Stimulated activated CD8-positive, alpha-beta memory T cell treated with anti-CD3 and anti-CD28 coated beads, Interleukin-2, amount 100 ng/mL, for 1 hour (primary cell): ENCODE results near the gene PPP1R1C.

Source experiments
- DNase-seq, 2 donors: peaks; one replicate each; pipeline ENCODE4 v3.0.0-alpha.2; 2020; ENCODE audit warnings: low read depth in 2 of 2

PPP1R1C gene

DNA sequence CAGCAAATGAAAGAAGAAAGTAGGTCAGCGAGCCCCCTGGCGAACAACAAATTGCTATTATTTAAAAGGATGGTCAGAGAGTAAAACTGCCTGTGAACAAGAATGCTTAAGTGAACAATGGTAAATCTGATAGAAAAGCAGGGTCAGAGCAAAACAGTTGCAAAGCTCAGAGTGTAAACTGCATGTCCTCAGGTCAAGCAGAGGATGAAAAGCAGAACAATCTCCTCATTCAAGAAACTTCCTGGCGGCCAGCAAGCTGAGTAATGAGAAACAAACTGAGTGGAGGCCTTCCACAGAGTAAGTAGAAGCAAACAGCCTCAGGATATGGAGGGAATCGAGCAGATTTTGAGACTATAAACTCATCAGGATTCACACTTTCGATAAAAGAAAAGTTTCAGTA lies 117.9 kb downstream of the PPP1R1C start:
- no peak for DNase-seq

DNA sequence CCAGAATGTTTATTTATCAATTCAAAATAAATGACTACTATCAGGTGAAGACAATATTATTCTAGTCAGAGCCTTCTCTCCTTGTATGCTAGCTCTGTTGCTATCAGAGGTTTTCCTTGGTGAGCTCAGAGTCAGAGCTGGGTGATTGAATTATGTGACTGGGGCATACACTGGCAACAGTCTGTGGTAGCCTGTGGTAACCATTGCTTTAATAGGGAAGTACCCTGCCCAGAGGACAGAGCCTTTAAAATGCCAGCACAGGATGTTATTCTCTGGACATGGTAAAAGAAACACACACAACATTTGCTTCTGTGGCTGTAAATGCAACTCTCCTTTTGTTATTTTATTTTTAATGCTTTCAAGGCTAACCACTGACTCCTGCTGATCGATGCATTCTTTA lies 124.7 kb downstream of the PPP1R1C start:
- no peak for DNase-seq

- DNase-seq = no peak
Measured at GRCh38 chr2:182113334-182113733, 127.7 kb downstream of the PPP1R1C start.

DNA sequence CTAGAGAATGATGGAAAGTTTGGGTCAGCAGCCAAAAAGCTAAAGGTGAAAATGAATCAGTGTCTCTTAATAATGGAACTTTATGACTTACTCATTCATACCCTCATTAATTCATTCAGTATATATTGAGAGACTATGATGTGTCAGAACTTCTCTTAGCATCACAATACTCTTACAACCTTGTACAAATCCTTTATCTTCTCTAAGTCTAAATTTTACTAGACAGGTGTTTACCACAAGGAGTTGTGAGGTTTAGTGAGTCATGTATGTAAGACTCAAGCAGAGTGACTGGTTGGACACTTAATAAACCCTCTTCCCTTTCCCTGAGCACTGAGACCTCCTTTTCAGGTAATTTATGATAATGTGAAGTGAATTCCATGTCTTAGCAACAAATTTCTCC lies 129.6 kb downstream of the PPP1R1C start:
- no peak for DNase-seq

DNA sequence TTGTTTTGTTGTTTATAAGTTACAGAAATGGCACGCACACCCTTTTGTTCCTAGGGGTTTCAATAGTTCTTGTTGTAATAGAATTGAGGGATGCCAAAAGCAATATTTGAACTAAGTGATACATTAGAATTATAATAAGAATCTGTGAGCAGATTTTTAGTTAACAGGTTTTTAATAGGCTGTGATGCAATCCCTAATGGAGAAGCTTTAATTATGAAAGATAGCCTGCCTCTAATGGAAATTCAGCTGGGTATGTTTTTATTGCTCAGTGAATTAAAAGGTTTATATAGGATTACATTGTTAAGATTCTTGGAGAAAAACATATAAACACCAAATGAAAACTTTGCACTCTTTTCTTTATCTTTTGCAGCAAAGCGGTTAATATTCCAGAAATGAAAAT lies 131.1 kb downstream of the PPP1R1C start:
- DNase-seq = no peak

DNA sequence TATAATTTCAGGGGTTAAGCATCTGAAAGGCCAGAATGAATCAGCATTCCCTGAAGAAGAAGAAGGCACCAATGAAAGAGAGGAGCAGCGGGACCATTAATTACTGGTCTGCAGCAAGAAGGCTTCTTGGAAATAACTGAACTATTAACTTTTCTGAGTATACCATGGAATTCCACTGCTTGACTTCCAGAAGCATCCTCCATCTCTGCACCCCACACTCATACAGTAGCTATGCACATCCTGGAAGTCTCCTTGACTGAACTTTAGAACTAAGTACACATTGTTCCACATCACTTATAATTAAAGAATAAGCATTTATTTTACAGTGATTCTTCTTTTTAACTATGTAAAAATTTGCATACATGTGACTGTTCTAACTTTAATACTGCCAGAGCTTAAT lies 131.5 kb downstream of the PPP1R1C start:
- no peak for DNase-seq

GRCh38 chr2:182128821-182129707 lies 143.4 kb downstream of the PPP1R1C start:
- DNase-seq = no peak

- no peak for DNase-seq
Measured at GRCh38 chr2:182132605-182133004, 147.0 kb downstream of the PPP1R1C start.

GRCh38 chr2:182133195-182133891 lies 147.7 kb downstream of the PPP1R1C start:
- DNase-seq = no peak

DNA sequence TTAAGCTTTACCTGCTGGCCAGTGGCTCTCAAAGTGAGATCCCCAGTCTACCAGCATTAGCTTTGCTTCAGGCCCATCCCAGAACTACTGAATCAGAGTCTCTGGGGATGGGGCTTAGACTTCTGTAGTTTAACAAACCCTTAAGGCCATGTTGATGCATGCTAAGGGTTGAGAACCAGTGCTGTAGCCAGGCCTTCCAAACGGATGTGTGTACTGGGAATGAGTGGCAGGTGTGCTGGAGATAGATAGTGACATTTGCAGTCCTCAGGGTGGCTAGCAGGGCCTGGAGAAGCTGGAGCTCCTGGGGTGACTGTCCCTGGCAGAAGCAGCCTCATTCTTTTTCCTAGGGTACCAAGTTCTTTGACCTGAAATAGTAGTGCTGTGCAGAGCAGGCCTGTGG lies 148.5 kb downstream of the PPP1R1C start:
- DNase-seq = no peak

GRCh38 chr2:182142062-182142461 lies 156.4 kb downstream of the PPP1R1C start:
- no peak for DNase-seq

- no peak for DNase-seq
Measured at GRCh38 chr2:182144041-182144775, 158.6 kb downstream of the PPP1R1C start.

GRCh38 chr2:182144776-182145165 lies 159.1 kb downstream of the PPP1R1C start:
- DNase-seq = no peak

DNA sequence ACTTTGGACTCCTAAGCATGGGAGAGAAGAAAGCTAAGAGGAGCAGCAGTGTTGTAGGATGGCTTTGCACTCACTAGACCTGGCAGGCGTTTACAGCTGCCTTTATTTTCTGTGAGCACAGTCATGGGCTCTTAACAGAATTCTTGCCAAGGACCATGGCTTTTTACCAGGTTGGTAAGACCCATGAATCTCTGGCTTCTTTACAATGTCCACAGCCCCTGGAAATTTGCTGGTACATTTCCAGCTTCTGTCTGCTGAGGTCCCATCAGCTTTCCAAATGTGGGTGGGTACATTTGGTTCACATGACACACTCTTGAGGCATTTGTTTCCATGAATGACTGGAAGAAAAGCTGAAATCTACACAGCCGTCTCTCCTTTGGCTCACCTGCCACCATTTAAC lies 162.7 kb downstream of the PPP1R1C start:
- no peak for DNase-seq

GRCh38 chr2:182163878-182164277 lies 178.2 kb downstream of the PPP1R1C start:
- no peak for DNase-seq

GRCh38 chr2:182164686-182165085 lies 179.0 kb downstream of the PPP1R1C start:
- no peak for DNase-seq

DNA sequence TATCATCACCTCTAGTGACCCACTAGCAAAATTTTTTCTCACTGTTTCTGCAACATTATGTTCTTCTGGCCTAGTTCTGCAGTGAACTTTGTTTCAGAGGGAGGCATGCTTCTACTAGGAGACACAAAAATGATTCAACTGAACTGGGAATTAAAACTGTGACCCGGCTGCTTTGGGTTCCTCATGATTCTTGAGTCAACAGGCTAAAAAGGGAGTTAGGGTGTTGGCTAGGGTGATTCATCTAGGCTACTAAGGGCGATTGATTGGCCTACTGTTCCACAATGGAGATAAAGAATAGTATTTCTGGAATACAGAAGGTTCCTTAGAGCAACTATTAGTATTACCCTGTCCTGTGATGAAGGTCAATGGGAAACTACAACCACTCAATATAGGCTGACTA lies 179.5 kb downstream of the PPP1R1C start:
- no peak for DNase-seq

GRCh38 chr2:182166406-182166805 lies 180.8 kb downstream of the PPP1R1C start:
- no peak for DNase-seq

GRCh38 chr2:182166841-182167240 lies 181.2 kb downstream of the PPP1R1C start:
- DNase-seq = no peak
